ENCODE data around the gene LMOD2. TPM values are rescaled to one million over a fixed set of nuclear protein-coding genes. Genes with fewer than 3 reads are reported as not detected.

Gene LMOD2
- total RNA-seq, 1 donor from 2014 or later = 125 TPM

Other genes starting within 250 kb of the LMOD2 start
- gene IQUB, start 121.3 kb upstream of the LMOD2 start, total RNA-seq = 0.99 and 1.1 TPM in 2 replicates
- gene NDUFA5, start 98.0 kb upstream of the LMOD2 start, total RNA-seq = 104 and 105 TPM in 2 replicates
- 0.37 TPM in 1 of 2 replicates, not detected in the other for gene ASB15, start 54.0 kb upstream of the LMOD2 start, total RNA-seq
- gene WASL, start 93.1 kb downstream of the LMOD2 start, total RNA-seq = 24.4 and 32.2 TPM in 2 replicates
- gene HYAL4, start 189.3 kb downstream of the LMOD2 start, total RNA-seq = 0.21 and 0.43 TPM in 2 replicates